GM12878 (cell line): ENCODE data around the gene FBN2.

Experiments
- EP300 ChIP-seq, 2 experiments: fragments of 150-350 bp in 1 of 2; IDR thresholded peaks; 2 replicates each; pipeline ENCODE4 v1.6.1; 2011 to 2012; ENCODE audit warnings: low read depth in 2 of 2, low read length in 2 of 2, borderline replicate concordance in 1 of 2, improper control_type of control experiment in 1 of 2, inconsistent platforms in 1 of 2; ENCODE audit not compliant: control insufficient read depth in 1 of 2
- GATAD2B ChIP-seq: fragments of 450-650 bp; conservative IDR thresholded peaks from 2 replicates; pipeline ENCODE4 v1.6.1; 2017; ENCODE audit warnings: low read depth, mild to moderate bottlenecking, moderate library complexity
- JUNB ChIP-seq: IDR thresholded peaks from 2 replicates; pipeline ENCODE4 v1.6.1; 2016; ENCODE audit warnings: antibody characterized with exemption, mild to moderate bottlenecking
- LARP7 ChIP-seq: fragments of 450-650 bp; IDR thresholded peaks from 2 replicates; pipeline ENCODE4 v1.6.1; 2017; ENCODE audit warnings: mild to moderate bottlenecking
- MTA2 ChIP-seq: fragments of 450-650 bp; IDR thresholded peaks from 2 replicates; pipeline ENCODE4 v1.6.1; 2016; ENCODE audit warnings: low read depth, mild to moderate bottlenecking, moderate library complexity
- SIN3A ChIP-seq: IDR thresholded peaks from 2 replicates; pipeline ENCODE4 v1.6.1; 2012; ENCODE audit warnings: low read depth, low read length, improper control_type of control experiment
- SMAD5 ChIP-seq: IDR thresholded peaks from 2 replicates; pipeline ENCODE4 v1.6.1; 2016; ENCODE audit warnings: antibody characterized with exemption, low read depth
- TAF1 ChIP-seq: IDR thresholded peaks from 2 replicates; pipeline ENCODE4 v1.6.1; 2011; ENCODE audit warnings: mild to moderate bottlenecking, low read depth, low read length, borderline replicate concordance
- YY1 ChIP-seq: IDR thresholded peaks from 2 replicates; pipeline ENCODE4 v1.6.1; 2011; ENCODE audit warnings: low read depth, mild to moderate bottlenecking, low read length
- ZBED1 ChIP-seq: IDR thresholded peaks from 2 replicates; pipeline ENCODE4 v1.6.1; 2016; ENCODE audit warnings: borderline replicate concordance
- TF ChIP-seq, protein P1 (sequence below): fragments of 450-650 bp; IDR thresholded peaks from 2 replicates; pipeline ENCODE4 v1.6.1; 2017; ENCODE audit warnings: mild to moderate bottlenecking
- TF ChIP-seq, protein P2 (sequence below), 3 experiments: IDR thresholded peaks in 2 of 3; conservative IDR thresholded peaks in 1 of 3; 2 replicates each; pipeline ENCODE4 v1.5.1; 2011; ENCODE audit warnings: low read depth in 3 of 3, low read length in 3 of 3, mild to moderate bottlenecking in 3 of 3, control low read depth in 2 of 3, moderate library complexity in 2 of 3, inconsistent platforms in 1 of 3, mixed read lengths in 1 of 3; ENCODE audit not compliant: control insufficient read depth in 2 of 3, insufficient read depth in 1 of 3; ENCODE audit errors: extremely low read depth in 1 of 3
- TF ChIP-seq, protein P3 (sequence below): IDR thresholded peaks from 2 replicates; pipeline ENCODE4 v1.6.1; 2012; ENCODE audit warnings: low read depth, low read length, improper control_type of control experiment

DNA sequence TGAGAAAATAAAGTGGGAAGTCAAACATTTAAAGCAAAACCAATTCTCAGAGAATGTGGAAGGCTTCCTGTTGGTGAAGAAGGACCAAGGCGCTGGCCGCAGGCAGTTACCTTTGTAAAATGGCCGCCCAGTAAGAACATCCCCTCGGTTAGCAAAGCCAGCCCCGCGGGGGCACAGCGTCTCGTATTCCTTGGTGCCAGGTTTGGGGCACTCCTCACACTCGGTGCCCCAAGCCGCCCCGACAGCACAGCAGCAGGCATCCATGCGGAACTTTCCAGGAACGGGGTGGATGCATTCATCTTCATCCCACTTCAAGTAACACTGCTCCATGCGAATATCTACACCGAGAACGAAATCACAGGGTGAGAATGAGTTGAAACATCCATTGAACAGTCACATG, 192.8 kb downstream of the FBN2 start:
- TF ChIP-seq YY1, result no peak
- no peak for TF ChIP-seq SIN3A
- TF ChIP-seq, protein P1, sequence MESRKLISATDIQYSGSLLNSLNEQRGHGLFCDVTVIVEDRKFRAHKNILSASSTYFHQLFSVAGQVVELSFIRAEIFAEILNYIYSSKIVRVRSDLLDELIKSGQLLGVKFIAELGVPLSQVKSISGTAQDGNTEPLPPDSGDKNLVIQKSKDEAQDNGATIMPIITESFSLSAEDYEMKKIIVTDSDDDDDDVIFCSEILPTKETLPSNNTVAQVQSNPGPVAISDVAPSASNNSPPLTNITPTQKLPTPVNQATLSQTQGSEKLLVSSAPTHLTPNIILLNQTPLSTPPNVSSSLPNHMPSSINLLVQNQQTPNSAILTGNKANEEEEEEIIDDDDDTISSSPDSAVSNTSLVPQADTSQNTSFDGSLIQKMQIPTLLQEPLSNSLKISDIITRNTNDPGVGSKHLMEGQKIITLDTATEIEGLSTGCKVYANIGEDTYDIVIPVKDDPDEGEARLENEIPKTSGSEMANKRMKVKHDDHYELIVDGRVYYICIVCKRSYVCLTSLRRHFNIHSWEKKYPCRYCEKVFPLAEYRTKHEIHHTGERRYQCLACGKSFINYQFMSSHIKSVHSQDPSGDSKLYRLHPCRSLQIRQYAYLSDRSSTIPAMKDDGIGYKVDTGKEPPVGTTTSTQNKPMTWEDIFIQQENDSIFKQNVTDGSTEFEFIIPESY, result no peak
- TF ChIP-seq SMAD5, result no peak
- TF ChIP-seq GATAD2B, result no peak
- TF ChIP-seq, protein P2, sequence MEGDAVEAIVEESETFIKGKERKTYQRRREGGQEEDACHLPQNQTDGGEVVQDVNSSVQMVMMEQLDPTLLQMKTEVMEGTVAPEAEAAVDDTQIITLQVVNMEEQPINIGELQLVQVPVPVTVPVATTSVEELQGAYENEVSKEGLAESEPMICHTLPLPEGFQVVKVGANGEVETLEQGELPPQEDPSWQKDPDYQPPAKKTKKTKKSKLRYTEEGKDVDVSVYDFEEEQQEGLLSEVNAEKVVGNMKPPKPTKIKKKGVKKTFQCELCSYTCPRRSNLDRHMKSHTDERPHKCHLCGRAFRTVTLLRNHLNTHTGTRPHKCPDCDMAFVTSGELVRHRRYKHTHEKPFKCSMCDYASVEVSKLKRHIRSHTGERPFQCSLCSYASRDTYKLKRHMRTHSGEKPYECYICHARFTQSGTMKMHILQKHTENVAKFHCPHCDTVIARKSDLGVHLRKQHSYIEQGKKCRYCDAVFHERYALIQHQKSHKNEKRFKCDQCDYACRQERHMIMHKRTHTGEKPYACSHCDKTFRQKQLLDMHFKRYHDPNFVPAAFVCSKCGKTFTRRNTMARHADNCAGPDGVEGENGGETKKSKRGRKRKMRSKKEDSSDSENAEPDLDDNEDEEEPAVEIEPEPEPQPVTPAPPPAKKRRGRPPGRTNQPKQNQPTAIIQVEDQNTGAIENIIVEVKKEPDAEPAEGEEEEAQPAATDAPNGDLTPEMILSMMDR (IDR thresholded peaks at IDR 0.05 in 2 of 3, conservative IDR thresholded peaks at IDR 0.05 in 1 of 3; ENCODE audit: control insufficient read depth in 2 of 3, extremely low read depth in 1 of 3, insufficient read depth in 1 of 3, low read depth in 3 of 3, low read length in 3 of 3), result no peak
- no peak for TF ChIP-seq ZBED1
- TF ChIP-seq, protein P3, sequence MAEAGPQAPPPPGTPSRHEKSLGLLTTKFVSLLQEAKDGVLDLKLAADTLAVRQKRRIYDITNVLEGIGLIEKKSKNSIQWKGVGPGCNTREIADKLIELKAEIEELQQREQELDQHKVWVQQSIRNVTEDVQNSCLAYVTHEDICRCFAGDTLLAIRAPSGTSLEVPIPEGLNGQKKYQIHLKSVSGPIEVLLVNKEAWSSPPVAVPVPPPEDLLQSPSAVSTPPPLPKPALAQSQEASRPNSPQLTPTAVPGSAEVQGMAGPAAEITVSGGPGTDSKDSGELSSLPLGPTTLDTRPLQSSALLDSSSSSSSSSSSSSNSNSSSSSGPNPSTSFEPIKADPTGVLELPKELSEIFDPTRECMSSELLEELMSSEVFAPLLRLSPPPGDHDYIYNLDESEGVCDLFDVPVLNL, result no peak
- TF ChIP-seq JUNB, result no peak
- no peak for TF ChIP-seq MTA2
- TF ChIP-seq LARP7, result no peak
- no peak for TF ChIP-seq TAF1
- TF ChIP-seq EP300 (IDR thresholded peaks at IDR 0.05; ENCODE audit: borderline replicate concordance in 1 of 2, control insufficient read depth in 1 of 2, low read depth in 2 of 2, low read length in 2 of 2), result no peak
